WTC11 (cell line): ENCODE results near the gene RAC3.

Source experiments
- CTCF ChIP-seq: fragments of 200-600 bp; IDR thresholded peaks from 2 replicates; pipeline ENCODE4 v1.8.0; 2022; ENCODE audit warnings: antibody characterized with exemption
- FOXP4 ChIP-seq: sonication (generic); formaldehyde crosslinking; IDR thresholded peaks from 2 replicates; pipeline ENCODE4 v1.8.0; 2022; ENCODE audit warnings: mild to moderate bottlenecking, missing genetic modification reagents

- TF ChIP-seq FOXP4 (no peak), CTCF (no peak)
These were observed 24.8 kb upstream of the RAC3 start for GRCh38 chr17:82006468-82007227.
